HepG2 (cell line): ENCODE measurements around the gene TPX2. TPM values are rescaled to one million over a fixed set of nuclear protein-coding genes. Genes with fewer than 3 reads are reported as not detected.

ENCODE experiments used
- ARID5B ChIP-seq: IDR thresholded peaks from 2 replicates; pipeline ENCODE4 v1.4.0; 2020; ENCODE audit warnings: mild to moderate bottlenecking, missing genetic modification reagents
- BORCS8-MEF2B ChIP-seq: sonication (generic); formaldehyde crosslinking; IDR thresholded peaks from 2 replicates; pipeline ENCODE4 v1.8.0; 2022; ENCODE audit warnings: mild to moderate bottlenecking, missing genetic modification reagents
- HDAC6 ChIP-seq: fragments of 200-600 bp; sonication (generic); IDR thresholded peaks from 2 replicates; pipeline ENCODE4 v1.7.0; 2017; ENCODE audit warnings: mild to moderate bottlenecking, antibody characterized with exemption, low read length, low read depth
- KDM4B ChIP-seq: sonication (generic); formaldehyde crosslinking; IDR thresholded peaks from 2 replicates; pipeline ENCODE4 v1.4.0; 2020; ENCODE audit warnings: missing genetic modification reagents
- MAZ ChIP-seq, 2 experiments: sonication (generic) in 1 of 2; formaldehyde crosslinking in 1 of 2; IDR thresholded peaks; 2 replicates each; pipeline versions ENCODE4 v1.5.0 to v1.6.1; 2012 to 2020; ENCODE audit warnings: low read depth in 2 of 2, mild to moderate bottlenecking in 2 of 2, borderline replicate concordance in 1 of 2, improper control_type of control experiment in 1 of 2, low read length in 1 of 2, missing genetic modification reagents in 1 of 2, moderate library complexity in 1 of 2
- RXRB ChIP-seq: IDR thresholded peaks from 2 replicates; pipeline ENCODE4 v1.6.1; 2016; ENCODE audit warnings: borderline replicate concordance, missing genetic modification reagents, missing compliant biosample characterization
- SOX5 ChIP-seq: IDR thresholded peaks from 2 replicates; pipeline ENCODE4 v1.6.1; 2016; ENCODE audit warnings: borderline replicate concordance
- SP4 ChIP-seq: sonication (generic); formaldehyde crosslinking; IDR thresholded peaks from 2 replicates; pipeline ENCODE4 v1.8.1; 2023; ENCODE audit warnings: mild to moderate bottlenecking, missing genetic modification reagents
- ZFP37 ChIP-seq: sonication (generic); formaldehyde crosslinking; IDR thresholded peaks from 2 replicates; pipeline ENCODE4 v1.4.0; 2020; ENCODE audit warnings: missing genetic modification reagents, borderline replicate concordance
- ZNF12 ChIP-seq: sonication (generic); formaldehyde crosslinking; IDR thresholded peaks from 2 replicates; pipeline ENCODE4 v1.5.0; 2020; ENCODE audit warnings: missing genetic modification reagents
- ZNF331 ChIP-seq: sonication (generic); formaldehyde crosslinking; IDR thresholded peaks from 2 replicates; pipeline ENCODE4 v1.4.0; 2020; ENCODE audit warnings: missing genetic modification reagents
- ZNF407 ChIP-seq: sonication (generic); formaldehyde crosslinking; IDR thresholded peaks from one replicate; pipeline ENCODE4 v1.5.1; 2020; ENCODE audit warnings: mild to moderate bottlenecking, missing genetic modification reagents; ENCODE audit errors: not compliant biosample characterization
- ZNF530 ChIP-seq: sonication (generic); formaldehyde crosslinking; IDR thresholded peaks from 2 replicates; pipeline ENCODE4 v1.5.0; 2020; ENCODE audit warnings: low read depth, mild to moderate bottlenecking, missing genetic modification reagents
- ZNF567 ChIP-seq: sonication (generic); formaldehyde crosslinking; IDR thresholded peaks from 2 replicates; pipeline ENCODE4 v1.8.1; 2023; ENCODE audit warnings: mild to moderate bottlenecking, missing genetic modification reagents, borderline replicate concordance
- polyA plus RNA-seq, 8 experiments: library from polyadenylated mRNA; depleted of rRNA in 3 of 8; stranded (reverse) in 7 of 8; unstranded in 1 of 8; fragments of >200 nt; fragmentation: Illumina TruSeq in 4 of 8; extraction: Trizol in 4 of 8; gene quantifications; 2 replicates each; pipeline versions ENCODE4 v1.2.1 to v1.2.3, GENCODE V29; 2011 to 2016; ENCODE audit warnings: low read depth in 4 of 8, missing spikeins in 1 of 8, mixed read lengths in 1 of 8; ENCODE audit not compliant: insufficient read depth in 1 of 8
- total RNA-seq, 5 experiments: library from RNA; depleted of rRNA; stranded (reverse); fragments of >200 nt; fragmentation: Illumina TruSeq; extraction: Trizol; gene quantifications; 2 replicates each; pipeline ENCODE4 v1.2.3, GENCODE V29; 2016; ENCODE audit warnings: low read depth in 1 of 5
- TF ChIP-seq, protein P1 (sequence below): sonication (generic); formaldehyde crosslinking; IDR thresholded peaks from 2 replicates; pipeline ENCODE4 v1.4.0; 2020; ENCODE audit warnings: missing genetic modification reagents

The TPX2 gene
- total and polyA plus RNA-seq, 2 of the 13 experiments (the other 11 are each of a cell fraction or from before 2014, with no cell fraction given): 34.3 to 124 TPM

DNA sequence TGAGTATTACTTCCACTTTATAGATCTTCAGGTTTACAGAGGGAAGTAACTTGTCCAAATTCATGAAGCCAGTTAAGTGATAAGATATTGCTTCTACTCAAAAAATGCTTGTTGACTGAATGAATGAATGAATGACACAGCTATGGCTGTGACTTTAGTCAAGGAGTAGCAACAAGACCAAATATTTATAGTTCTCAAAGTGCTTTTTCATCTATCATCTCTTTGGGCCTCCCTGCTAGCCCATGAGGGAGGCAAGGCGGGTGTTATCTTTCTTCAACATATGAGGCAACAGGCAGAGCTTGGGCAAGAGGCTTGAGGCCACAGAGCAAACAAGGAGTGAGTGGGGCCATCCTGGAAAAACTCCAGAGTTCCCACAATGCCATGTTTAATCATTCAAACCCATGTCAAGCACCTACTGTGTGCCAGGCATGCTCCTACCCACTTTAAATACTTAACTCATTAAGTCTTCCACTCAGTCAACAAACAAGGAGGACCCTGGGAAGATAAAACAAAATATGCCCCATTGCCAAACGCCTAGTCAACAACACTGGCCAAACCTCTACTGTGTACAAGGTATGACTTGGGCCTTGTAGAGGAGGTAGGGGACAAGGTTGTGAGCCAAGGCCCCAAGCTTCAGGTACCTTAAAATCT, 32.4 kb upstream of the TPX2 start (continued):
- TF ChIP-seq ZNF407 (CRISPR knock-in tag) (peak; percentile 56), ZNF12 (CRISPR knock-in tag) (peak; percentile 91), KDM4B (CRISPR knock-in tag) (peak; percentile 97), MAZ (IDR thresholded peaks at IDR 0.05; ENCODE audit: borderline replicate concordance, low read depth, low read length) (peak; percentile 75), MAZ (CRISPR knock-in tag; IDR thresholded peaks at IDR 0.05; ENCODE audit: low read depth) (peak; percentile 82), BORCS8-MEF2B (CRISPR knock-in tag) (peak; percentile 72; the same call in 1 of the 2 replicates), ARID5B (CRISPR knock-in tag) (peak; percentile 99), ZFP37 (CRISPR knock-in tag) (peak; percentile 71; the same call in 1 of the 2 replicates), SOX5 (peak; percentile 96), ZNF567 (no peak), SP4 (CRISPR knock-in tag) (0 out of 2 replicates have a peak, but pooled peaks have one; percentile 27), RXRB (CRISPR knock-in tag) (peak; percentile 92), ZNF331 (CRISPR knock-in tag) (peak; percentile 100), ZNF530 (CRISPR knock-in tag) (no peak), HDAC6 (no peak)
- TF ChIP-seq, protein P1, sequence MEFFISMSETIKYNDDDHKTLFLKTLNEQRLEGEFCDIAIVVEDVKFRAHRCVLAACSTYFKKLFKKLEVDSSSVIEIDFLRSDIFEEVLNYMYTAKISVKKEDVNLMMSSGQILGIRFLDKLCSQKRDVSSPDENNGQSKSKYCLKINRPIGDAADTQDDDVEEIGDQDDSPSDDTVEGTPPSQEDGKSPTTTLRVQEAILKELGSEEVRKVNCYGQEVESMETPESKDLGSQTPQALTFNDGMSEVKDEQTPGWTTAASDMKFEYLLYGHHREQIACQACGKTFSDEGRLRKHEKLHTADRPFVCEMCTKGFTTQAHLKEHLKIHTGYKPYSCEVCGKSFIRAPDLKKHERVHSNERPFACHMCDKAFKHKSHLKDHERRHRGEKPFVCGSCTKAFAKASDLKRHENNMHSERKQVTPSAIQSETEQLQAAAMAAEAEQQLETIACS (CRISPR knock-in tag): no peak
